ENCODE measurements around the gene SLMAP.

The SLMAP gene

DNA sequence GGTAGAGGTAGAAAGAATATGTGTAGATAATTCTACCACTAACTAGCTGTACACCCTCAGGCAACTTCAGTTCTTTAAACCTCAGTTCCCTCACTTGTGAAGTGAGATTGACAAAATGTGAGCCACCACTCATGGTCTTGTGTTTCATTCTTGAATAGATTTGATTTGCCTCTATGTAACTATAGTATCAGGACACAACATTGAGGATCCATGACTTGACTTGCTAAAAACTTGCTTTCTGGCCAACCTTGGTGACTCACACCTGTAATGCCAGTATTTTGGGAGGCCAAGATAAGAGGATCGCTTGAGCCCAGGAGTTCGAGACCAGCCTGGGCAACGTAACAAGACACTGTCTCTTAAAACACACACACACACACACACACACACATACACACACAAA, 136.3 kb downstream of the SLMAP start:
- Histone ChIP-seq H3K27me3 (ENCODE audit: insufficient read depth, low read depth) (no peaks in the 10 kb centered on the region), H3K4me2 (no peak overlapping the region), H3K4me1 (ENCODE audit: low read depth, poor library complexity, severe bottlenecking) (peaks cover 10% of the 10 kb centered on the region), H4K20me1 (ENCODE audit: insufficient read depth) (no peaks in the 10 kb centered on the region), H3K36me3 (ENCODE audit: insufficient read depth) (no peaks in the 10 kb centered on the region), H2AFZ (ENCODE audit: low read depth) (no peak overlapping the region), H3K9ac (no peak overlapping the region), H3K27ac (no peak overlapping the region), H3K4me3 (IDR thresholded peaks at IDR 0.05; ENCODE audit: insufficient read depth, low read depth, low read length) (no peak overlapping the region), H3K79me2 (ENCODE audit: insufficient read depth, low read depth) (no peaks in the 10 kb centered on the region)
- TF ChIP-seq, protein P1, sequence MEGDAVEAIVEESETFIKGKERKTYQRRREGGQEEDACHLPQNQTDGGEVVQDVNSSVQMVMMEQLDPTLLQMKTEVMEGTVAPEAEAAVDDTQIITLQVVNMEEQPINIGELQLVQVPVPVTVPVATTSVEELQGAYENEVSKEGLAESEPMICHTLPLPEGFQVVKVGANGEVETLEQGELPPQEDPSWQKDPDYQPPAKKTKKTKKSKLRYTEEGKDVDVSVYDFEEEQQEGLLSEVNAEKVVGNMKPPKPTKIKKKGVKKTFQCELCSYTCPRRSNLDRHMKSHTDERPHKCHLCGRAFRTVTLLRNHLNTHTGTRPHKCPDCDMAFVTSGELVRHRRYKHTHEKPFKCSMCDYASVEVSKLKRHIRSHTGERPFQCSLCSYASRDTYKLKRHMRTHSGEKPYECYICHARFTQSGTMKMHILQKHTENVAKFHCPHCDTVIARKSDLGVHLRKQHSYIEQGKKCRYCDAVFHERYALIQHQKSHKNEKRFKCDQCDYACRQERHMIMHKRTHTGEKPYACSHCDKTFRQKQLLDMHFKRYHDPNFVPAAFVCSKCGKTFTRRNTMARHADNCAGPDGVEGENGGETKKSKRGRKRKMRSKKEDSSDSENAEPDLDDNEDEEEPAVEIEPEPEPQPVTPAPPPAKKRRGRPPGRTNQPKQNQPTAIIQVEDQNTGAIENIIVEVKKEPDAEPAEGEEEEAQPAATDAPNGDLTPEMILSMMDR (conservative IDR thresholded peaks at IDR 0.05; ENCODE audit: low read depth, low read length), result no peak

- Histone ChIP-seq H3K36me3 (ENCODE audit: insufficient read depth) (no peaks in the 10 kb centered on the region), H3K4me1 (ENCODE audit: low read depth, poor library complexity, severe bottlenecking) (peaks cover 10% of the 10 kb centered on the region), H3K79me2 (ENCODE audit: insufficient read depth, low read depth) (no peaks in the 10 kb centered on the region), H3K27ac (no peak overlapping the region), H4K20me1 (ENCODE audit: insufficient read depth) (no peaks in the 10 kb centered on the region), H3K27me3 (ENCODE audit: insufficient read depth, low read depth) (no peaks in the 10 kb centered on the region), H3K4me3 (IDR thresholded peaks at IDR 0.05; ENCODE audit: insufficient read depth, low read depth, low read length) (no peak overlapping the region), H2AFZ (ENCODE audit: low read depth) (no peak overlapping the region), H3K4me2 (no peak overlapping the region), H3K9ac (no peak overlapping the region)
- TF ChIP-seq, protein P1 (conservative IDR thresholded peaks at IDR 0.05; ENCODE audit: low read depth, low read length), result no peak
Observed at GRCh38 chr3:57893156-57893555, 137.0 kb downstream of the SLMAP start.

DNA sequence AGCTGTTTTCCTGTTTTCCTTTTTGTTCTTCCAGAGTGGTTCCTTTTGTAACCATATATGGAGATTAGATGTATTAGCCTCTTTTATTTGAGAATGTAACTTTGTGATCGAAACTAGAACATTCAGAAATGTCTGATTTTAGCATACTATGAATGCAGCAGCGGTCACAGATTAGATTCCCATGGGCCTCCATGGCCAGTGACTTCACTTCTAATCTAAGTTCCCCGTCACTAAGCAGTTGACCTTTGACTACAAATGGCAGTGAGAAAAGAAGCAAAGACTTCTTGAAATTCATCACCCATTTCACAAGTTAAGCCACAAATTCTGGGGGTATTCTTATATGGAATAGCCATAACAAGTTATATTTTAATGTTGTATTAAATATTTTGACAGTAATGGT, 137.6 kb downstream of the SLMAP start:
- no peak overlapping the region for H3K4me3 ChIP-seq (IDR thresholded peaks at IDR 0.05; ENCODE audit: insufficient read depth, low read depth, low read length)
- no peaks in the 10 kb centered on the region for H3K79me2 ChIP-seq (ENCODE audit: insufficient read depth, low read depth)
- no peaks in the 10 kb centered on the region for H3K36me3 ChIP-seq (ENCODE audit: insufficient read depth)
- peaks cover 10% of the 10 kb centered on the region for H3K4me1 ChIP-seq (ENCODE audit: low read depth, poor library complexity, severe bottlenecking)
- no peak overlapping the region for H3K27ac ChIP-seq
- H3K9ac ChIP-seq, result no peak overlapping the region
- no peaks in the 10 kb centered on the region for H3K27me3 ChIP-seq (ENCODE audit: insufficient read depth, low read depth)
- TF ChIP-seq, protein P1 (conservative IDR thresholded peaks at IDR 0.05; ENCODE audit: low read depth, low read length), result no peak
- no peaks in the 10 kb centered on the region for H4K20me1 ChIP-seq (ENCODE audit: insufficient read depth)
- H2AFZ ChIP-seq (ENCODE audit: low read depth), result no peak overlapping the region
- H3K4me2 ChIP-seq, result no peak overlapping the region

GRCh38 chr3:57896031-57896430, 139.9 kb downstream of the SLMAP start:
- no peak overlapping the region for H3K4me3 ChIP-seq (IDR thresholded peaks at IDR 0.05; ENCODE audit: insufficient read depth, low read depth, low read length)
- no peak overlapping the region for H3K4me2 ChIP-seq
- no peaks in the 10 kb centered on the region for H4K20me1 ChIP-seq (ENCODE audit: insufficient read depth)
- H3K27ac ChIP-seq, result no peak overlapping the region
- H3K36me3 ChIP-seq (ENCODE audit: insufficient read depth), result no peaks in the 10 kb centered on the region
- H3K4me1 ChIP-seq (ENCODE audit: low read depth, poor library complexity, severe bottlenecking), result peaks cover 2% of the 10 kb centered on the region
- H3K79me2 ChIP-seq (ENCODE audit: insufficient read depth, low read depth), result no peaks in the 10 kb centered on the region
- no peak overlapping the region for H2AFZ ChIP-seq (ENCODE audit: low read depth)
- no peaks in the 10 kb centered on the region for H3K27me3 ChIP-seq (ENCODE audit: insufficient read depth, low read depth)
- TF ChIP-seq, protein P1 (conservative IDR thresholded peaks at IDR 0.05; ENCODE audit: low read depth, low read length), result no peak
- no peak overlapping the region for H3K9ac ChIP-seq

All from KMS-11 (cell line).